Psoas muscle (tissue), 8 donors: Measurements from ENCODE around the gene SLC66A2. TPM values are rescaled to one million over a fixed set of nuclear protein-coding genes. Genes with fewer than 3 reads are reported as not detected.

Experiments
- ATAC-seq, 4 donors: fragments of 200-7000 bp; cut with Tn5 transposase; one replicate each; pipeline ENCODE4 v1.9.1; 2020; ENCODE audit warnings: moderate library complexity in 3 of 4, mild to moderate bottlenecking in 2 of 4
- DNase-seq, 2 donors: peaks; one replicate each; pipeline ENCODE4 v3.0.0-alpha.2; 2020
- H3K27ac ChIP-seq: fragments of 200-600 bp; one replicate; pipeline ENCODE4 v1.8.0; 2022
- H3K27me3 ChIP-seq, 3 donors: fragments of 200-600 bp in 1 of 3; one replicate each; pipeline versions ENCODE4 v1.6.1 to v1.8.0; 2013 to 2022; ENCODE audit warnings: low read length in 2 of 3, mild to moderate bottlenecking in 2 of 3, moderate library complexity in 1 of 3; ENCODE audit not compliant: insufficient read depth in 3 of 3
- H3K36me3 ChIP-seq, 2 donors: fragments of 200-600 bp in 1 of 2; one replicate each; pipeline versions ENCODE4 v1.6.1 to v1.8.0; 2013 to 2022; ENCODE audit warnings: low read depth in 1 of 2, mild to moderate bottlenecking in 1 of 2, moderate library complexity in 1 of 2; ENCODE audit not compliant: insufficient read depth in 1 of 2
- H3K4me1 ChIP-seq: fragments of 200-600 bp; one replicate; pipeline ENCODE4 v1.8.0; 2022
- H3K4me3 ChIP-seq: fragments of 200-600 bp; one replicate; pipeline ENCODE4 v1.8.0; 2022; ENCODE audit warnings: mild to moderate bottlenecking
- H3K9me3 ChIP-seq: fragments of 200-600 bp; one replicate; pipeline ENCODE4 v1.8.0; 2022
- CTCF ChIP-seq: fragments of 200-600 bp; IDR thresholded peaks from one replicate; pipeline ENCODE4 v1.8.0; 2022; ENCODE audit warnings: antibody characterized with exemption
- WGBS, 3 donors: extraction: QIAGEN DNeasy Blood & Tissue Kit; methylation state at CpG; one replicate each; pipeline versions ENCODE4 v1.1.6 to v1.1.7; 2013; 5-methylcytosine and 5-hydroxymethylcytosine counted together
- intact Hi-C, 2 donors: fragments of 100-400 bp; cut with DNase I; formaldehyde crosslinking; loops; one replicate each; pipeline versions ENCODE4 v1.11.0 to v1.14.2; 2022
- polyA plus RNA-seq, 3 donors: library from polyadenylated mRNA; stranded (reverse); fragments of 200-250 nt; gene quantifications; one replicate each; pipeline ENCODE4 v1.2.3, GENCODE V29; 2013
- total RNA-seq, 4 donors: library from RNA; stranded (reverse); fragmentation: NEBNext Ultra II Directional in 2 of 4; extraction: Animal tissue kit (Norgen Biotek cat#: 25700) in 2 of 4; gene quantifications; one replicate each; pipeline versions ENCODE4 v1.2.1 to v1.2.4, GENCODE V29; 2021 to 2023
- donor health status: healthy with polysubstance abuse.
- donor health status: DM: no; HTN: no; CAD: no; lungs with moderate emphysema.
- donor health status: Bipolar disorder and iron deficiency.
- donor health status: healthy.
- donor health status: DM: yes; HTN: yes; CAD: no.
- donor health status: DM: no; HTN: no; CAD: no.
- donor health status: DM: no; HTN: no; CAD: no.
- donor health status: DM: yes; HTN: yes; CAD: no.

Gene SLC66A2
- total and polyA plus RNA-seq, 7 donors, result 36.4 to 160 (median 67.7) TPM

DNA sequence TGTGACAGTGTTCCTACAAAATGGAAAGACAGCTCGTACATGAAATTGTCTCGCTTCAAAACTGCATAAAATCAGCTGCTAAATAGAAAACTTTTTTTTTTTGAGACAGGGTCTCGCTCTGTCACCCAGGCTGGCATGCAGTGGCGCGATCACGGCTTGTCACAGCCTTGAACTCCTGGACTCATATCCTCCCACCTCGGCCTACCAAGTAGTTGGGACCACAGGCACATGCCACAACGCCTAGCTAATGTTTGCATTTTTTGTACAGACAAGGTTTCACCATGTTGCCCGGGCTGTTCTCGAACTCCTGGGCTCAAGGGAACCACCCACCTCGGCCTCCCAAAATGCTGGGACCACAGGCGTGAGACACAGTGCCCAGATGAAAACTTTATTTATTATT lies 33.7 kb upstream of the SLC66A2 start:
- H3K36me3 ChIP-seq, result peaks cover 0 to 19% of the 10 kb centered on the region in 2 donors
- TF ChIP-seq CTCF, result no peak
- WGBS, 3 donors, result 90% methylated on average over 12 of the region's 12 CpGs
- DNase-seq, result no peak
- no peaks in the 10 kb centered on the region for H3K9me3 ChIP-seq
- no peak for ATAC-seq
- H3K27ac ChIP-seq, result no peak overlapping the region
- peaks cover 30% of the 10 kb centered on the region for H3K4me1 ChIP-seq
- H3K4me3 ChIP-seq, result no peak overlapping the region
- no peaks in the 10 kb centered on the region for H3K27me3 ChIP-seq
- intact Hi-C loops, result loop anchor here (5.0 kb wide), 2 partner anchors 33 to 308 kb away; partner anchors contain the start of genes SLC66A2 (in 2 of the 2) and CTDP1 (in 1 of the 2)

DNA sequence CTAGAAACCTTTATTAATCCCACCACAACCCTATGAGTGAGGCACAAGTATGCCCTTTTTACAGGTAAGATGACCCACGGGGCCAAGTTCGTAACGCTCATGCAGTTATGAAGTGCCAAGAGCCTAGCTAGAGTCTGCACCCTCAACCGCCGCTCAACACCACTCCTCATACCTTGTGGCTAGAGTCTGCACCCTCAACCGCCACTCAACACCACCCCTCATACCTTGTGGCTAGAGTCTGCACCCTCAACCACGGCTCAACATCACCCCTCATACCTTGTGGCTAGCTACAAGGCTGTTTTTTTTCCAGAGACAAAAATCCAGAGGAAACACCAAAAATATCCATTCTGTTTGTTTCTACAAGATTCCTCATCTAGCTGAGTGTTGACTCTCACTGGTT lies 32.3 kb upstream of the SLC66A2 start:
- no peak for ATAC-seq

GRCh38 chr18:79983253-79983652 lies 31.8 kb upstream of the SLC66A2 start:
- no peak for TF ChIP-seq CTCF
- ATAC-seq, result no peak
- no peaks in the 10 kb centered on the region for H3K27me3 ChIP-seq
- intact Hi-C loops, result no loop called here
- no peak overlapping the region for H3K4me3 ChIP-seq
- no peaks in the 10 kb centered on the region for H3K9me3 ChIP-seq
- peaks cover 22% of the 10 kb centered on the region for H3K4me1 ChIP-seq
- H3K27ac ChIP-seq, result no peak overlapping the region
- WGBS, 3 donors, result 76 to 89% (median 78%) methylated on average over 4 of the region's 4 CpGs
- peaks cover 0 to 25% of the 10 kb centered on the region in 2 donors for H3K36me3 ChIP-seq
- DNase-seq, result no peak

More for the DNA sequence above, 32.3 kb upstream of the SLC66A2 start:
- WGBS, 3 donors, result 93 to 95% (median 95%) methylated on average over 7 of the region's 7 CpGs
- Histone ChIP-seq H3K27me3 (no peaks in the 10 kb centered on the region), H3K27ac (no peak overlapping the region), H3K4me3 (no peak overlapping the region), H3K36me3 (peaks cover 0 to 25% of the 10 kb centered on the region in 2 donors), H3K9me3 (no peaks in the 10 kb centered on the region), H3K4me1 (peaks cover 22% of the 10 kb centered on the region)
- TF ChIP-seq CTCF, result no peak
- DNase-seq, result no peak
- intact Hi-C loops, result no loop called here

DNA sequence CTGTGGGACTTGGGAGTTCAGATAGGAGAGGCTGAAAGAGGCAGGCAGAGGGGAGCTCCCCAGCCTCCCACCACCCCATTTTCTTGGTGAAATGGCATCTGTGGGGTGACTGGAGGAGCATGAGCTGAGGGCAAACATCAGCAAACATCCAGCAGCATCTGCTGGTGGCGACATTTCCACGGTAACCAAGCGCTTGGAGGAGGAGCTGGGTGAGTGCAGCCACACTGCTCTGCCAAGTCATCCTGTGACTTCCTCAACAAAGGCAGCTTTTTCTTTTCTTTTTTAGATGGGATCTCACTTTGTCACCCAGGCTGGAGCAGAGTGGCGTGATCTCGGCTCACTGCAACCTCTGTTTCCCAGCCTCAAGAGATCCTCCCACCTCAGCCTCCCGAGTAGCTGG lies 31.3 kb upstream of the SLC66A2 start:
- Histone ChIP-seq H3K4me3 (no peak overlapping the region), H3K9me3 (no peaks in the 10 kb centered on the region), H3K27ac (no peak overlapping the region), H3K27me3 (no peaks in the 10 kb centered on the region), H3K36me3 (peaks cover 0 to 25% of the 10 kb centered on the region in 2 donors), H3K4me1 (peaks cover 22% of the 10 kb centered on the region)
- intact Hi-C loops, result no loop called here
- 90 to 96% (median 95%) methylated on average over 6 of the region's 6 CpGs for WGBS, 3 donors
- no peak for TF ChIP-seq CTCF
- ATAC-seq (no peak), DNase-seq (no peak)

GRCh38 chr18:79980585-79980984 lies 29.1 kb upstream of the SLC66A2 start:
- Histone ChIP-seq H3K9me3 (no peaks in the 10 kb centered on the region), H3K4me1 (peaks cover 7% of the 10 kb centered on the region), H3K27ac (no peak overlapping the region), H3K4me3 (no peak overlapping the region), H3K36me3 (peaks cover 0 to 30% of the 10 kb centered on the region in 2 donors), H3K27me3 (no peaks in the 10 kb centered on the region)
- DNase-seq (no peak), ATAC-seq (no peak)
- WGBS, 3 donors, result 79 to 82% (median 82%) methylated on average over 13 of the region's 13 CpGs
- intact Hi-C loops, result no loop called here
- TF ChIP-seq CTCF, result no peak
